MCF 10A (cell line): ENCODE measurements around the gene NCBP3. TPM values are rescaled to one million over a fixed set of nuclear protein-coding genes. Genes with fewer than 3 reads are reported as not detected.

Source experiments
- BruUV-seq: library from RNA; stranded (reverse); fragments of 400-500 nt; replicated peaks from 2 replicates; lab custom pipeline; 2021; lab: Mats Ljungman, UMichigan
- CTCF ChIA-PET: fragments of 300-600 bp; sonication (Branson Sonifier 250); formaldehyde crosslinking; extraction: SDS; loops from one replicate; lab custom pipeline; 2021; ENCODE audit warnings: antibody characterized with exemption, inconsistent platforms; lab: Yijun Ruan, JAX
- POLR2A ChIA-PET: fragments of 300-600, 350-650 bp; sonication (Branson Sonifier 250); formaldehyde crosslinking; extraction: SDS; loops from one replicate; lab custom pipeline; 2020; ENCODE audit warnings: antibody characterized with exemption, inconsistent platforms; lab: Yijun Ruan, JAX
- DNase-seq: peaks from one replicate; pipeline ENCODE4 v3.0.0-alpha.2; 2018; ENCODE audit not compliant: unreplicated experiment
- H3K27ac Mint-ChIP-seq: one replicate; pipeline ENCODE4 v1.8.0; 2022; ENCODE audit warnings: mild to moderate bottlenecking, low read depth, mixed read lengths; ENCODE audit not compliant: unreplicated experiment
- H3K27me3 Mint-ChIP-seq: one replicate; pipeline ENCODE4 v1.8.0; 2022; ENCODE audit warnings: mixed read lengths; ENCODE audit not compliant: insufficient read depth, unreplicated experiment
- H3K36me3 Mint-ChIP-seq: one replicate; pipeline ENCODE4 v1.8.0; 2022; ENCODE audit warnings: mild to moderate bottlenecking, moderate library complexity, mixed read lengths; ENCODE audit not compliant: insufficient read depth, unreplicated experiment
- H3K4me1 Mint-ChIP-seq: one replicate; pipeline ENCODE4 v1.8.0; 2022; ENCODE audit warnings: mixed read lengths; ENCODE audit not compliant: insufficient read depth, unreplicated experiment
- H3K4me3 Mint-ChIP-seq: one replicate; pipeline ENCODE4 v1.8.0; 2022; ENCODE audit warnings: mild to moderate bottlenecking, moderate library complexity, mixed read lengths; ENCODE audit not compliant: unreplicated experiment
- H3K9me3 Mint-ChIP-seq: one replicate; pipeline ENCODE4 v1.8.0; 2022; ENCODE audit warnings: mixed read lengths; ENCODE audit not compliant: unreplicated experiment
- CTCF ChIP-seq: fragments of 200-600 bp; IDR thresholded peaks from one replicate; pipeline ENCODE4 v1.8.0; 2022; ENCODE audit warnings: antibody characterized with exemption, mild to moderate bottlenecking; ENCODE audit not compliant: unreplicated experiment
- intact Hi-C: fragments of 100-400 bp; cut with micrococcal nuclease; formaldehyde crosslinking; loops from 2 replicates; pipeline ENCODE4 v1.14.1; 2022
- total RNA-seq: library from RNA; stranded (reverse); gene quantifications from 2 replicates; pipeline ENCODE4 v1.2.3, GENCODE V29; 2022

The NCBP3 gene
- total RNA-seq, 1 experiment from 2014 or later, result 47.1 TPM

GRCh38 chr17:3812771-3813170 lies 33.3 kb downstream of the NCBP3 start:
- CTCF ChIA-PET, result interaction anchor here (0.7 kb wide), 1 partner anchor 15 kb away, joined by 3 read pairs; no protein-coding TSS in a partner anchor
- intact Hi-C loops, result no loop called here
- Mint-ChIP-seq H3K9me3 (no peaks in the 10 kb centered on the region), H3K36me3 (peaks cover 72% of the 10 kb centered on the region), H3K27me3 (no peaks in the 10 kb centered on the region), H3K4me3 (no peak overlapping the region), H3K4me1 (no peaks in the 10 kb centered on the region), H3K27ac (no peak overlapping the region)
- BruUV-seq, result no TSS peak
- TF ChIP-seq CTCF, result no peak
- no peak for DNase-seq
- POLR2A ChIA-PET, result interaction anchor here (0.6 kb wide), 1 partner anchor 154 kb away, joined by 3 read pairs; no protein-coding TSS in a partner anchor

- Mint-ChIP-seq H3K36me3 (peaks cover 70% of the 10 kb centered on the region), H3K27me3 (no peaks in the 10 kb centered on the region), H3K4me3 (no peak overlapping the region), H3K9me3 (no peaks in the 10 kb centered on the region), H3K4me1 (no peaks in the 10 kb centered on the region), H3K27ac (no peak overlapping the region)
- no peak for DNase-seq
- no peak for TF ChIP-seq CTCF
- BruUV-seq, result TSS peak; percentile 49
- intact Hi-C loops, result no loop called here
- ChIA-PET CTCF (interaction anchor here (0.7 to 3.3 kb wide), 2 partner anchors 15 to 75 kb away, joined by 3 to 22 read pairs; no protein-coding TSS in a partner anchor), POLR2A (interaction anchor here (0.6 to 0.7 kb wide), 2 partner anchors 9 to 154 kb away, joined by 3 to 4 read pairs; no protein-coding TSS in a partner anchor)
Observed at GRCh38 chr17:3812284-3812683, 33.8 kb downstream of the NCBP3 start.

- BruUV-seq, result no TSS peak
- no peak for TF ChIP-seq CTCF
- Mint-ChIP-seq H3K36me3 (peaks cover 62% of the 10 kb centered on the region), H3K4me3 (no peak overlapping the region), H3K27me3 (no peaks in the 10 kb centered on the region), H3K27ac (no peak overlapping the region), H3K4me1 (no peaks in the 10 kb centered on the region), H3K9me3 (no peaks in the 10 kb centered on the region)
- DNase-seq, result no peak
- ChIA-PET POLR2A (interaction anchor here (1.1 kb wide), 1 partner anchor 11 kb away, joined by 3 read pairs; no protein-coding TSS in a partner anchor), CTCF (interaction anchor here (1.1 to 3.3 kb wide), 3 partner anchors 18 to 76 kb away, joined by 3 to 22 read pairs (median 8); no protein-coding TSS in a partner anchor)
- intact Hi-C loops, result no loop called here
Observed at GRCh38 chr17:3810019-3810418, 36.0 kb downstream of the NCBP3 start.

- DNase-seq, result no peak
- no peaks in the 10 kb centered on the region for H3K9me3 Mint-ChIP-seq
- TF ChIP-seq CTCF, result no peak
- H3K27me3 Mint-ChIP-seq, result no peaks in the 10 kb centered on the region
- CTCF ChIA-PET, result interaction anchor here (0.7 to 3.3 kb wide), 3 partner anchors 29 to 75 kb away, joined by 4 to 22 read pairs (median 8); no protein-coding TSS in a partner anchor
- intact Hi-C loops, result no loop called here
- H3K4me3 Mint-ChIP-seq, result no peak overlapping the region
- no peaks in the 10 kb centered on the region for H3K4me1 Mint-ChIP-seq
- no peak overlapping the region for H3K27ac Mint-ChIP-seq
- BruUV-seq, result no TSS peak
- POLR2A ChIA-PET, result interaction anchor here (0.9 to 1.1 kb wide), 2 partner anchors 12 to 85 kb away, joined by 3 read pairs; no protein-coding TSS in a partner anchor
- H3K36me3 Mint-ChIP-seq, result peaks cover 53% of the 10 kb centered on the region
Observed at GRCh38 chr17:3809135-3809534, 36.9 kb downstream of the NCBP3 start.
